HG03159 (cell line): Measurements from ENCODE around the gene TARM1.
"Not testable (repeated sequence)": the region's sequence is repeated elsewhere in the genome, so short reads cannot be mapped to it uniquely, and the experiment has no call there.

Source experiments
- ATAC-seq: cut with Tn5 transposase; IDR thresholded peaks from one replicate; pipeline ENCODE4 v1.9.1; 2021; ENCODE audit warnings: mild to moderate bottlenecking, moderate library complexity; ENCODE audit not compliant: unreplicated experiment

The TARM1 gene

GRCh38 chr19:54100561-54100960, 19.4 kb upstream of the TARM1 start, which contains the start of gene OSCAR:
OSCAR (minus strand) TSS chr19:54100803; CDS start chr19:54100792, 11 bp downstream.
- ATAC-seq, result no peak

DNA sequence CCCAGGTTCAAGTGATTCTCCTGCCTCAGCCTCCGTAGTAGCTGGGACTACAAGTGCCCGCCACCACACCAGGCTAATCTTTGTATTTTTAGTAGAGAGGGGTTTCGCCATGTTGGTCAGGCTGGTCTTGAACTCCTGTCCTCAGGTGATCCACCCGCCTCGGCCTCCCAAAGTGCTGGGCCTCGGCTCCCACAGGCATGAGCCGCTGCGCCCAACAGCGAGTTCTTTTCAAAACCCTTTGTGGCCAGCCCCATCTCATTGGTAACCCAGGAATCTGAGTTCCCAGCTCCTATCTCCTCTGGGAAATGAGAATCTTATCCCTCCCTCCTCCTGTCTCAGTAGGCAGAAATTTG, 18.7 kb upstream of the TARM1 start:
- ATAC-seq, result not testable (repeated sequence)

DNA sequence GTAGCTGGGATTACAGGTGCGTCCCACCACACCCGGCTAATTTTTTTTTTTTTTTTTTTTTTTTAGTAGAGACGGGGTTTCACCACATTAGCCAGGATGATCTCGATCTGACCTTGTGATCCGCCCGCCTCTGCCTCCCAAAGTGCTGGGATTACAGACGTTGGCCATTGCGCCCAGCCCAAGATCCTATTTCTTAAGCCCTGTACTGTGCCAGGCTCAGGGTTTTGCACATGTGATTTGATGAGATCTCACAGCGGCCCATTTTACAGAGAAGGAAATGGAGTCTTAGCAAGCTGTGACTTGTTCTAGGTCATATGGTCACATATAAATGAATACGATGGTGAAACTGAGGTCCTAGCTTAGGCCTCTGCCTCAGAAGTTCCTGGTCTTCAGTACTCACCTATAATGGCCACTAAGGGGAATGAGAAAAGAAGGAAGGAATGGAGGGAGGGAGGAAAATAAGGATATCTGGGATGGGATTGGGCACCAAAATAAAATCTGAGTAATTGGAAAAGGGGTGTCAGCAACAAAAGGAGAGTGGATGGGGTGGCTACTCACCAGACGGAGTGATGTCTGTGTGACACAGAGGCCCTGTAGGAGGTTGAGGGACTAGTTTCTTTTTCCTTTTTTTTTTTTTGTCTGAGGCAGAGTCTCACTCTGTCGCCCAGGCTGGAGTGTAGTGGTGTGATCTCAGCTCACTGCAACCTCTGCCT, 18.2 kb upstream of the TARM1 start:
- ATAC-seq, result no peak

- ATAC-seq, result no peak
These were observed 15.5 kb upstream of the TARM1 start for GRCh38 chr19:54096617-54097106.

DNA sequence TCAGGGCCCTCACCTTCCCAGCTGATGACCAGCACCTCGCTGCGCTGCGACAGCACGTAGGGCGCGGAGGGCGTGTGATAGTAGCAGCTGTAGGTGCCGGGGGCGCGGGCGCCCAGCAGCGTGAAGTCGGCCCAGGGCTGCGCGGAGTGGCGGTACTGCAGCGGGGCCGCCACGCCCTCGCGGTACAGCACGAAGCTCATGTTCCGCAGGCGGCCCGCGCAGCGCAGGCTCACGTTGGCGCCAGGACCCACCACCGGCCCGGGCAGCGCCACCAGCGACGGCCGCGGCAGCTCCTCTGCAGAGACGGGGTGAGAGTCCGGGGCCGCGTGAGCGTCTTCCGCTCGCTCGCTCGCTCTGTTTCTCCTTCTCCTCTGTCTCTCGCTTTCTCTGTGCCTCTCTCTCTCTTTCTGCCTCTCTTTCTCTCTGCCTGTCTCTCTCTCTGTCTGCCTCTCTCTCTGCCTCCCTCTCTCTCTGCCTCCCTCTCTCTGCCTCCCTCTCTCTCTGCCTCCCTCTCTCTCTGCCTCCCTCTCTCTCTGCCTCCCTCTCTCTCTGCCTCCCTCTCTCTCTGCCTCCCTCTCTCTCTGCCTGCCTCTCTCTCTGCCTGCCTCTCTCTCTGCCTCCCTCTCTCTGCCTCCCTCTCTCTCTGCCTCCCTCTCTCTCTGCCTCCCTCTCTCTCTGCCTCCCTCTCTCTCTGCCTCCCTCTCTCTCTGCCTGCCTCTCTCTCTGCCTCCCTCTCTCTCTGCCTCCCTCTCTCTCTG, 14.9 kb upstream of the TARM1 start:
- not testable (repeated sequence) for ATAC-seq

GRCh38 chr19:54095136-54095858, 14.1 kb upstream of the TARM1 start:
- ATAC-seq, result no peak

DNA sequence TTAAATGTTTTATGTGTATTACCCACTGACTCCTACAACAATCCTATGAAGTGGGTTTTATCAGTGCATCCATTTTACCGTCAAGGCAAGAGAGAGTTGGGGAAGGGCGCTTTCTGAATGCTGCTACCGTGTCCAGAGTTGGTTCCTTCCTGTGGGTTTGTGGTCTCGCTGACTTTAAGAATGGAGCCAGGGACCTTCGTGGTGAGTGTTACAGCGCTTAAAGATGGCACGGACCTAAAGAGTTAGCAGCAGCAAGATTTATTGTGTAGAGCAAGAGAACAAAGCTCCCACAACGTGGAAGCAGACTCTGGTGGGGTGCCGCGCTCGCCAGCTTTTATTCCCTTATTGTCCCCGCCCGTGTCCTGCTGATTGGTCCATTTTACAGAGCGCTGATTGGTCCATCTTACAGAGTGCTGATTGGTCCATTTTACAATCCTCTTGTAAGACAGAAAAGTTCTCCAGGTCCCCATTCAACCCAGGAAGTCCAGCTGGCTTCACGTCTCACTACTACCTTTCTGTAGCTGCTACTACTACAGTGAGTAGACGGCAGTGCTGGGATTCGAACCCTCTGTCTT, 13.3 kb upstream of the TARM1 start:
- no peak for ATAC-seq

GRCh38 chr19:54084410-54084809, 3.2 kb upstream of the TARM1 start:
- no peak for ATAC-seq

- ATAC-seq, result no peak
These were observed 3.8 kb downstream of the TARM1 start for GRCh38 chr19:54077334-54077733.

- no peak for ATAC-seq
These were observed 6.3 kb downstream of the TARM1 start for GRCh38 chr19:54074851-54075250.

DNA sequence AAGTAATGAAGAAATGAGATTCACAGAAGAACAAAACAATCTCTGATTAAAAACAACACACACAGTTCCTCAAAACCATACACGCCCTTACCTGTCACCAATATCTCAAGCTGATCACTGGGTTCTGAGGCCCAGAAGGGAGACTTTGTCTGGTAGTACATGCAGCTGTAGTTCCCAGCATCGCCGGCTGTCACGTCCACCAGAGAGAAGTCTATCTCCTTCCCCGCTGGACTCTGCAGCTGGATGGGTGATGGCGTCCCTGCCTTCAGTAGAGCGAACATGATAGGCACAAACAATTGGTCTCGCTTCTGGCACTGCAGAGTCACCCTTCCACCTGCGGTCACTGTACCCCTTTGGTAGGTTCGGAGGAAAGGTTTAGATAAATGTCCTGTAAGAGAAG, 7.3 kb downstream of the TARM1 start:
- no peak for ATAC-seq

DNA sequence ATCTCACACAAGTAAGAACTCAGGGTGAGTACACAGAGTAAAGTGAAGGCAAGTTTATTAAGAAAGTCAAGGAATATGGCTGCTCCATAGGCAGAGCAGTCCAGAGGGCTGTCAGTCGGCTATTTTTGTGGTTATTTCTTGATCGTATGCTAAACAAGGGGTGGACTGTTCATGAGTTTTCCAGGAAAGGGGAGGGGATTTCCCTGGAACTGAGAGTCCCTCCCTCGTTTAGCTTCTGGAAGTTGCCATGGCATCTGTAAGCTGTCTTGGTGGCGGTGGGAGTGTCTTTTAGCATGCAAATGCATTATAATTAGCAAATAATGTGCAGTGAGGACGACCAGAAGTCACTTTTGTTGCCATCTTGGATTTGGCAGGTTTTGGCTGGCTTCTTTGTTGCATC, 11.7 kb downstream of the TARM1 start:
- ATAC-seq, result no peak

DNA sequence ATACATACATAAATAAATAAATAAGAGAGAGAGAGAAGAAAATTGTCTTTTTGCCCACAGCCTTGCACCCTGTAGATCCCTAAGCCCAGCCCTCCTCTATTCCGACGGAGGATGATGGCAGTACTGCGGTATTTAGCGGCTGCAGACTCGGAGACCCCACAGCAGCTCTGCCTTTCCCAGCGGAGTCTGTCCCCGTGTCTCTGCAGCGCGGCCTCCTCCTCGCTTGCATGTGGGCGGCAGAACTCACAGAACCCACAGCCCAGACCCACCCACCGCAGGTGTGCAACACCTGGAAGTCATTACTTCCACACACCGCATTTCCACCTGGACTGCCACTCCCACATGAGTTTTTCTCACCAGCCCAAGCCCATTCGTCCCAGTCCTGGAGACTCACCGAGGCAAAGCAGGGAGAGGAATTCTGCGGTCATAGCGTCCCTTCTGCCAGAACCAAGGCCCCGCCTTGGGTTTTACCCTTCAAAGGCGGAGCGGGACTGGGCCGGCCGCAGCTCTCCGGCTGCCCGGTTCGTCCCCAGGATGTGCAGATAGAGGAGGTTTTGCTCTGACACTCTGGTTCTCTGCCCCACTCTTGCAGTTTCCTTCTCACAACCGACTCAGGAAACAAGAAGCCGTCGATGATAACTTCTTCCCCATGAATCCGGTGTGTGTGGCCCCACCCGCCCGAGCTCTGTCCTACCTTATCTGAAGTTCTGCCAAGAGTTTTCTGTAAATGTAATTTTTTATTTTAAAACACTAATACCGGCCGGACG, 17.6 kb downstream of the TARM1 start, which contains the start of gene VSTM1:
Gene VSTM1, minus strand, starts transcription at position 548 of the 767 bp plus-strand sequence. Its CDS starts 120 bp downstream, at position 428.
- ATAC-seq, result no peak

DNA sequence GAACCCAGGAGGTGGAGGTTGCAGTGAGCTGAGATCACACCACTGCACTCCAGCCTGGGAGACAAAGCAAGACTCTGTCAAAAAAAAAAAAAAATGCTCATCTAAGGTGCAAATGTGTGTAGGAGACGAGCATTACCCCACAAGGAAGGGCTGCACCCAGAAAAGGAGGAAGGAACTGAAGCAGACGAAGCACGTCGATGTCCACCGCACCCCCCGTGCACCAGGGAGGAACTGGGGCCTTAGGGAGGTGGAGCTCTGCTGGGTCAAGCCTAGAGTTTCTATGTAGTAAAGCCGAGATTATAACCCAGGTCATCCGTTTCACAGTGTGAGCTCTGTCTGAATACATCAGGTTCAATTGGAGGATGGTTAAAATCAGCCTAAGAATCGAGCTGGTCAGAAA, 18.5 kb downstream of the TARM1 start:
- ATAC-seq, result no peak

DNA sequence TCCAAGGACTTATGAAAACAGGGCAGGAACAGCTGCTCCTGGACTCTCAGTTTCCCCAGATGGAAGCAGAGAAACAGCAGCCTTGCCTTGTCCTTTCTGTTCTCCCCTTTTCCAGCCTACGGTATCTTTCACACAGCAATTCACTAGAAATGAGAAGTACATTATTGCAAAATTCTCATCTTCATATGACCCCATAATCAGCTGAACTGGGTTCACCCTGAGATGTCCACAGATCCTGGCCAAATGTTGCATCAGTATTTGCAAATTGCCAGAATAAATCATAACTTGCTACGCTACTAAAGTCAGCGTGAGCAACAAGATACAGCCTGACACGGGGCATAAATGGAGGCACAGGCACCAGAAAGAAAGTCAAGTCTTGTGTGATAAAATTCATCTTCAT, 33.5 kb downstream of the TARM1 start:
- no peak for ATAC-seq

- ATAC-seq, result no peak
These were observed 35.4 kb downstream of the TARM1 start for GRCh38 chr19:54045771-54046170.

DNA sequence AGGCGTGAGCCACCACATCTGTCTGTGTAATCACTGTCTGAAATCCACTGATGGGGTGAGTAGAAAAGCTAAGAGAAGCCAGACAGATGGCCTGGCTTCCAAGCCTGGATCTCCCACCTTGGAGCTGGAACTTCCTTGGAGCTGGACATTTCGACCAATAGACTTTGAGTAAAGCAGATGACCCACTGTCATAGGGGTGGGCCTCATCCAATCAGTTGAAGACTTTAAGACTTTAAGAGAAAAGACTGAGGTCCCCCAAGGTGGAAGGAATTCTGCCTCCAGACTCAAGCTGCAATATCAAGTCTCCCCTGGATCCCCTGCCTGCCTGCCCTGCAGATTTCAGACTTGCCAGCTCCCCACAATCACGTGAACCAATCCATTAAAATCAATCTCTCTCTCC, 38.2 kb downstream of the TARM1 start:
- ATAC-seq, result no peak

- no peak for ATAC-seq
These were observed 39.1 kb downstream of the TARM1 start for GRCh38 chr19:54041969-54042606.

- no peak for ATAC-seq
These were observed 41.2 kb downstream of the TARM1 start for GRCh38 chr19:54040003-54040402.

DNA sequence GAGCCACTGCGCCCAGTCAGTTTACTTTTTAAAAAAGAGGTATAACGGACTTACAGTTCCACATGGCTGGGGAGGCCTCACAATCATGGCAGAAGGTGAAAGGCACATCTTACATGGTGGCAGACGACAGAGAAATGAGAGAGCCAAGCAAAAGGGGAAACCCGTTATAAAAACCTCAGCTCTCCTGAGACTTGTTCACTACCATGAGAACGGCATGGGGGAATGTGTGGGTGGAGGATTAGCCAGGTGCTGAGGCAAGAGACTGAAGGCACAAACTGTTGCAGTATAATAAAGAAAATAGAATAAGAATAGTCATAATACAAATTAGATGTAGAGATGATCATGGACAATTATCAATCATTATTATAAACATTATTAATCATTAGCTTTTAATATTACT, 44.6 kb downstream of the TARM1 start:
- not testable (repeated sequence) for ATAC-seq
